Measurements from ENCODE around the gene KRT12. TPM values are rescaled to one million over a fixed set of nuclear protein-coding genes. Genes with fewer than 3 reads are reported as not detected.
"Not testable (repeated sequence)": the region's sequence is repeated elsewhere in the genome, so short reads cannot be mapped to it uniquely, and the experiment has no call there.

The KRT12 gene
- total RNA-seq, 1 donor from 2014 or later, result not detected

DNA sequence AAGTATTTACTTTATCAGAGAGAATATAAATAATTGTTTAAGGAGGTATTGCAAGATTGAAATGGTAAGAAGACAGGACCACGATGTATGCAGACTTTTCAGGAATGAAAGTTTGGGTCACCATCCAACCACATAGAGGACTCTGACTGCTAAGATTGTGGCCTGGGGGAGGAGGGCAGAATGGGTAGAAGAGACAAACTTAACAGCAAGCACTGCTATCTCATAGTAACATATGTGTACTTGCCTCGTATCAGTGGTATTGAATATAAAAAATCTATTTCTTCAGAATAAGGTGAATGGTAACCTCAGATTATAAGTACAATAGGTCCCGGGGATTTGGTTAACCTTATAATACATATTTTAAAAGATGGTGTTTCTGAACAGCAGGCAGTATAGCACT, 50.5 kb downstream of the KRT12 start:
- no peak for DNase-seq (ENCODE audit: low read depth, low spot score)

DNA sequence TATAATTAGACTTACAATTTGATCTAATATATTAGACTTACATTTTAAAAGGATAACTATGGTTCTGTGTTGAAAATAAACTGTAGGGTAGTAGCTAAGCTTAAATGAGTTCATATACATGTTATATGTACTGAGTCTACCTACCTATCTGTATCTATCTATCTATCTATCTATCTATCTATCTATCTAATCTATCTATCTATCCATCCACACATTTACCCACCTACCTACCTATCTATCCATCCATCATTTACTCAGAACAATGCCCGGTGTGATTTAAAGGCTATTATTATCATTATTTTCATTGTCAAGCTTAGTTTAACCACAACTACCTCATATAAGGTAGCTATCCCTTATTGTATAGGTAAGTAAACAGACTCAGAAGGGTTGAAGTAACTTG, 51.6 kb downstream of the KRT12 start:
- DNase-seq (ENCODE audit: low read depth, low spot score), result no peak

DNA sequence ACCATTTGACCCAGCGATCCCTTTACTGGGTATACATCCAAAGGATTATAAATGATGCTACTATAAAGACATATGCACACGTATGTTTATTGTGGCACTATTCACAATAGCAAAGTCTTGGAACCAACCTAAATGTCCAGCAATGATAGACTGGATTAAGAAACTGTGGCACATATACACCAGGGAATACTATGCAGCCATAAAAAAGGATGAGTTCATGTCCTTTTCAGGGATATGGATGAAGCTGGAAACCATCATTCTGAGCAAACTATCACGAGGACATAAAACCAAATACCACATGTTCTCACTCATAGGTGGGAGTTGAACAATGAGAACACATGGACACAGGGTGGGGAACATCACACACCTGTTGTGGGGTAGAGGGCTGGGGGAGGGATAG, 52.4 kb downstream of the KRT12 start:
- not testable (repeated sequence) for DNase-seq (ENCODE audit: low read depth, low spot score)

DNA sequence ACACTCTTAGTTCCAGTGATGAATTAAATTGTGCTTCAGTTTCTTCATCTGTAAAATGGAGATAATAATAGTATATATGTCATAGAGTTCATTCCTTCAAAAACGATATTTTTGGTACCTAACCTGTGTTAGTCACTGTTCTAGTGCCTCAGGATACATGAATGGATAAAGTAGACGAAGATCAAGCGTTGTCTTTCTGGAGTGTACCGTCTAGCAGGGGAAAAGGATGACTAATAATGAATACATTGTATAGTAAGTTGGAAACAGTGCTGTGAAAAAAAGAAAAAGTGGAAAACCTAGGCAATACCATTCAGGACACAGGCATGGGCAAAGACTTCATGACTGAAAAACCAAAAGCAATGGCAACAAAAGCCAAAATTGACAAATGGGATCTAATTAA, 53.2 kb downstream of the KRT12 start:
- DNase-seq (ENCODE audit: low read depth, low spot score), result no peak

DNA sequence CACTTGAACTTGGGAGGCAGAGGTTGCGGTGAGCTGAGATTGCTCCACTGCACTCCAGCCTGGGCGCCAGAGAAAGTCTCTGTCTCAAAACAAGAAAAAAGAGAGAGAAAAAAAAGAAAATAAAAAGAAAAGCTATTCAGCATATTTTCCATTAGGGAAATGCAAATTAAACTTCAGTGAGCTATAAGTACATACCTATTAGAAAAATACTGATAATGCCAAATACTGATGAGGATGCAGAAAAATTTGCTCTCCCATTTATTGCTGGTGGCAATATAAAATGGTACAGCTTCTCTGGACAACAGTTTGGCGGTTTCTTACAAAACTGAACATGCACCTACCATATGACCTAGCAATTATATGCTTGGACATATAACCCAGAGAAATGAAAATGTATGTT, 54.4 kb downstream of the KRT12 start:
- DNase-seq (ENCODE audit: low read depth, low spot score), result no peak

Other genes starting within 250 kb of the KRT12 start
- gene SMARCE1, start 219.4 kb downstream of the KRT12 start, total RNA-seq, result 85.1 and 88.7 TPM in 2 replicates
- not detected in 2 replicates for gene KRT222, start 202.0 kb downstream of the KRT12 start, total RNA-seq
- gene KRT24, start 163.5 kb downstream of the KRT12 start, total RNA-seq, result not detected in 2 replicates
- not detected in 2 replicates for gene KRT25, start 111.9 kb downstream of the KRT12 start, total RNA-seq
- gene KRT26, start 95.0 kb downstream of the KRT12 start, total RNA-seq, result not detected in 2 replicates
- gene KRT27, start 84.7 kb downstream of the KRT12 start, total RNA-seq, result not detected in 2 replicates
- gene KRT28, start 67.3 kb downstream of the KRT12 start, total RNA-seq, result not detected in 2 replicates
- gene KRT10, start 44.6 kb downstream of the KRT12 start, total RNA-seq, result 3.4 and 3.9 TPM in 2 replicates
- gene KRT20, start 18.0 kb upstream of the KRT12 start, total RNA-seq, result not detected in 2 replicates
- not detected in 2 replicates for gene KRT23, start 70.4 kb upstream of the KRT12 start, total RNA-seq
- gene KRT39, start 99.7 kb upstream of the KRT12 start, total RNA-seq, result not detected in 2 replicates
- gene KRT40, start 117.1 kb upstream of the KRT12 start, total RNA-seq, result not detected in 2 replicates
- gene KRTAP3-3, start 126.9 kb upstream of the KRT12 start, total RNA-seq, result not detected in 2 replicates
- not detected in 2 replicates for gene KRTAP3-2, start 132.7 kb upstream of the KRT12 start, total RNA-seq
- gene KRTAP3-1, start 141.9 kb upstream of the KRT12 start, total RNA-seq, result not detected in 2 replicates
- gene KRTAP1-5, start 160.0 kb upstream of the KRT12 start, total RNA-seq, result not detected in 2 replicates
- gene KRTAP1-4, start 163.0 kb upstream of the KRT12 start, total RNA-seq, result not detected in 2 replicates
- gene KRTAP1-3, start 167.7 kb upstream of the KRT12 start, total RNA-seq, result not detected in 2 replicates
- not detected in 2 replicates for gene KRTAP1-1, start 174.2 kb upstream of the KRT12 start, total RNA-seq
- gene KRTAP2-1, start 180.1 kb upstream of the KRT12 start, total RNA-seq, result not detected in 2 replicates
- not detected in 2 replicates for gene KRTAP2-2, start 188.0 kb upstream of the KRT12 start, total RNA-seq
- gene KRTAP2-3, start 192.9 kb upstream of the KRT12 start, total RNA-seq, result not detected in 2 replicates
- not detected in 2 replicates for gene KRTAP2-4, start 198.7 kb upstream of the KRT12 start, total RNA-seq
- not detected in 2 replicates for gene KRTAP4-7, start 216.9 kb upstream of the KRT12 start, total RNA-seq
- gene KRTAP4-8, start 230.9 kb upstream of the KRT12 start, total RNA-seq, result not detected in 2 replicates
- not detected in 2 replicates for gene KRTAP4-16, start 235.0 kb upstream of the KRT12 start, total RNA-seq
- gene KRTAP4-9, start 238.2 kb upstream of the KRT12 start, total RNA-seq, result not detected in 2 replicates